Liver (tissue), 9 donors: ENCODE data around the gene SYNPO. TPM values are rescaled to one million over a fixed set of nuclear protein-coding genes. Genes with fewer than 3 reads are reported as not detected.

Source experiments
- DNase-seq: peaks from one replicate; pipeline ENCODE4 v3.0.0-alpha.2; 2017; ENCODE audit warnings: low spot score
- H3K27ac ChIP-seq, 2 donors: one replicate each; pipeline ENCODE4 v1.7.0; 2013; ENCODE audit warnings: inconsistent platforms in 2 of 2, low read length in 2 of 2, control low read depth in 1 of 2, low read depth in 1 of 2, mild to moderate bottlenecking in 1 of 2
- H3K27me3 ChIP-seq, 4 donors: one replicate each; pipeline versions ENCODE4 v1.6.1 to v1.7.0; 2013; ENCODE audit warnings: low read length in 3 of 4, inconsistent platforms in 1 of 4, mild to moderate bottlenecking in 1 of 4, moderate library complexity in 1 of 4; ENCODE audit not compliant: control insufficient read depth in 4 of 4, insufficient read depth in 4 of 4
- H3K36me3 ChIP-seq, 4 donors: one replicate each; pipeline versions ENCODE4 v1.6.1 to v1.7.0; 2013; ENCODE audit warnings: low read length in 3 of 4, mild to moderate bottlenecking in 3 of 4, low read depth in 1 of 4, moderate library complexity in 1 of 4; ENCODE audit not compliant: control insufficient read depth in 4 of 4, insufficient read depth in 3 of 4
- H3K4me1 ChIP-seq, 4 donors: one replicate each; pipeline versions ENCODE4 v1.6.1 to v1.7.0; 2013; ENCODE audit warnings: low read length in 3 of 4, mild to moderate bottlenecking in 3 of 4, moderate library complexity in 1 of 4; ENCODE audit not compliant: control insufficient read depth in 4 of 4, insufficient read depth in 4 of 4
- H3K4me3 ChIP-seq, 3 donors: one replicate each; pipeline versions ENCODE4 v1.6.1 to v1.7.0; 2013; ENCODE audit warnings: low read length in 3 of 3, control low read depth in 1 of 3, low read depth in 1 of 3, mild to moderate bottlenecking in 1 of 3
- H3K9ac ChIP-seq, 2 donors: one replicate each; pipeline ENCODE4 v1.7.0; 2013; ENCODE audit warnings: low read length in 2 of 2, mild to moderate bottlenecking in 2 of 2, moderate library complexity in 2 of 2, control low read depth in 1 of 2, low read depth in 1 of 2
- H3K9me3 ChIP-seq, 4 donors: one replicate each; pipeline versions ENCODE4 v1.6.1 to v1.7.0; 2013; ENCODE audit warnings: low read length in 3 of 4; ENCODE audit not compliant: control insufficient read depth in 4 of 4
- EGR1 ChIP-seq, 2 donors: IDR thresholded peaks; 2 replicates each; pipeline ENCODE4 v1.6.1; 2016 to 2018; ENCODE audit warnings: antibody characterized with exemption in 2 of 2, low read depth in 2 of 2
- FOXA1 ChIP-seq: IDR thresholded peaks from 2 replicates; pipeline ENCODE4 v1.6.1; 2016; ENCODE audit warnings: antibody characterized with exemption
- FOXA2 ChIP-seq: IDR thresholded peaks from 2 replicates; pipeline ENCODE4 v1.6.1; 2016; ENCODE audit warnings: antibody characterized with exemption
- GABPA ChIP-seq, 2 donors: IDR thresholded peaks in 1 of 2; conservative IDR thresholded peaks in 1 of 2; 2 replicates each; pipeline ENCODE4 v1.6.1; 2016; ENCODE audit warnings: antibody characterized with exemption in 2 of 2, mild to moderate bottlenecking in 1 of 2, moderate library complexity in 1 of 2
- HNF4A ChIP-seq, 2 donors: conservative IDR thresholded peaks; 2 replicates each; pipeline ENCODE4 v1.6.1; 2016; ENCODE audit warnings: antibody characterized with exemption in 2 of 2, mild to moderate bottlenecking in 2 of 2
- HNF4G ChIP-seq: IDR thresholded peaks from 2 replicates; pipeline ENCODE4 v1.6.1; 2016; ENCODE audit warnings: antibody characterized with exemption
- JUND ChIP-seq, 2 donors: IDR thresholded peaks; 2 replicates each; pipeline ENCODE4 v1.6.1; 2016; ENCODE audit warnings: antibody characterized with exemption in 2 of 2
- NR2F2 ChIP-seq: IDR thresholded peaks from 2 replicates; pipeline ENCODE4 v1.6.1; 2016; ENCODE audit warnings: antibody characterized with exemption
- RAD21 ChIP-seq, 2 donors: IDR thresholded peaks; 2 replicates each; pipeline ENCODE4 v1.6.1; 2016; ENCODE audit warnings: antibody characterized with exemption in 2 of 2, mild to moderate bottlenecking in 2 of 2
- RXRA ChIP-seq, 2 donors: IDR thresholded peaks; 2 replicates each; pipeline ENCODE4 v1.6.1; 2017 to 2018; ENCODE audit warnings: antibody characterized with exemption in 2 of 2, mild to moderate bottlenecking in 1 of 2
- SP1 ChIP-seq: IDR thresholded peaks from 2 replicates; pipeline ENCODE4 v1.6.1; 2018; ENCODE audit warnings: antibody characterized with exemption, mild to moderate bottlenecking
- TAF1 ChIP-seq: conservative IDR thresholded peaks from 2 replicates; pipeline ENCODE4 v1.6.1; 2016; ENCODE audit warnings: antibody characterized with exemption, mild to moderate bottlenecking
- YY1 ChIP-seq: IDR thresholded peaks from 2 replicates; pipeline ENCODE4 v1.6.1; 2016; ENCODE audit warnings: antibody characterized with exemption, mild to moderate bottlenecking
- WGBS: extraction: QIAGEN DNeasy Blood & Tissue Kit; methylation state at CpG from one replicate; pipeline ENCODE4 v1.1.7; 2013; 5-methylcytosine and 5-hydroxymethylcytosine counted together
- polyA plus RNA-seq, 2 donors: library from polyadenylated mRNA; stranded (reverse) in 1 of 2; unstranded in 1 of 2; fragments of 200-250 nt in 1 of 2; fragments of >200 nt in 1 of 2; fragmentation: Nextera tagmentation in 1 of 2; extraction: Ambion mirVana in 1 of 2; gene quantifications; one replicate each; pipeline versions ENCODE4 v1.2.1 to v1.2.3, GENCODE V29; 2013 to 2015
- total RNA-seq, 2 donors: library from RNA; depleted of rRNA; stranded (reverse); fragments of >200 nt; gene quantifications; one replicate each; pipeline ENCODE4 v1.2.3, GENCODE V29; 2014
- TF ChIP-seq, protein P1 (sequence below): IDR thresholded peaks from 2 replicates; pipeline ENCODE4 v1.6.1; 2016; ENCODE audit warnings: antibody characterized with exemption
- TF ChIP-seq, protein P2 (sequence below): IDR thresholded peaks from 2 replicates; pipeline ENCODE4 v1.6.1; 2016; ENCODE audit warnings: antibody characterized with exemption
- TF ChIP-seq, protein P3 (sequence below): IDR thresholded peaks from 2 replicates; pipeline ENCODE4 v1.6.1; 2016; ENCODE audit warnings: antibody characterized with exemption, mild to moderate bottlenecking
- TF ChIP-seq, protein P4 (sequence below): fragments of 150-350 bp; IDR thresholded peaks from 2 replicates; pipeline ENCODE4 v1.5.1; 2017; ENCODE audit warnings: improper control_type of control experiment, low read depth, low read length; ENCODE audit not compliant: missing input control
- TF ChIP-seq, protein P5 (sequence below): IDR thresholded peaks from 2 replicates; pipeline ENCODE4 v1.6.1; 2016; ENCODE audit warnings: antibody characterized with exemption
- donor health status: healthy.
- donor health status: healthy.
- donor health status: healthy.
- donor health status: healthy.
- donor health status: healthy.

Gene SYNPO
- total and polyA plus RNA-seq, 4 donors: 1.1 to 36.6 (median 10.7) TPM

DNA sequence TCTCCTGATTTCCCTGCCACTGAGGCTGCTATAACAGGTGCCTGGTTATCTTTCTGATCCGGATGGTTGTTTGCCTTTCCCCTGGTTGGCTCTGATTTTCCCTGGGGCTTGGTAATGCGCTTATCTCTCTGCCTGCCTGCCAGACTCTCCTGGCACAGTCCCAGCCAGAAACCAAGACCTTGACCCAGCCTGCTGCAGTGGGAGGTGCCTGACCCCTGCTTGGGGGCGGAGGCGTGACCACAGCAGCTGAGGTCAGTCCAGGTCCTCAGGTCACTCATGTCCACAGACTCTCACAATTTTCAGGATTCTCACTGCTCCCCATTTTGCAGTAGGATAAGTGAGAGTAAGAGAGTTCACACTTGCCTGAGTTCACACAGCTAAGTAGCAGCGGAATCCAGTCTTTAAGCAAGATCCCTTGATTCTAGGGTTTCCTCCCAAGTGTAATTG is 24.4 kb upstream of the SYNPO start:
- Histone ChIP-seq H3K36me3 (no peaks in the 10 kb centered on the region), H3K4me1 (peaks cover 28 to 76% (median 70%) of the 10 kb centered on the region in 4 donors), H3K27me3 (no peaks in the 10 kb centered on the region), H3K9ac (peak overlapping the region in 1 of 2 donors; percentile 25), H3K4me3 (peak overlapping the region in 1 of 3 donors; percentile 3), H3K9me3 (no peaks in the 10 kb centered on the region), H3K27ac (peak overlapping the region; percentile 80 to 87)
- TF ChIP-seq HNF4A (conservative IDR thresholded peaks at IDR 0.05) (peak; percentile 91 to 93), RAD21 (IDR thresholded peaks at IDR 0.05) (peak; percentile 28 to 60), FOXA2 (peak; percentile 22), YY1 (peak; percentile 37), HNF4G (peak; percentile 64), EGR1 (IDR thresholded peaks at IDR 0.05; ENCODE audit: low read depth in 2 of 2) (peak; percentile 61 to 92), SP1 (peak; percentile 98), GABPA (IDR thresholded peaks at IDR 0.05 in 1 of 2, conservative IDR thresholded peaks at IDR 0.05 in 1 of 2) (no peak), TAF1 (no peak), RXRA (IDR thresholded peaks at IDR 0.05) (peak; percentile 100), JUND (IDR thresholded peaks at IDR 0.05) (peak; percentile 65 to 83), NR2F2 (peak; percentile 99), FOXA1 (peak; percentile 29)
- TF ChIP-seq, protein P1, sequence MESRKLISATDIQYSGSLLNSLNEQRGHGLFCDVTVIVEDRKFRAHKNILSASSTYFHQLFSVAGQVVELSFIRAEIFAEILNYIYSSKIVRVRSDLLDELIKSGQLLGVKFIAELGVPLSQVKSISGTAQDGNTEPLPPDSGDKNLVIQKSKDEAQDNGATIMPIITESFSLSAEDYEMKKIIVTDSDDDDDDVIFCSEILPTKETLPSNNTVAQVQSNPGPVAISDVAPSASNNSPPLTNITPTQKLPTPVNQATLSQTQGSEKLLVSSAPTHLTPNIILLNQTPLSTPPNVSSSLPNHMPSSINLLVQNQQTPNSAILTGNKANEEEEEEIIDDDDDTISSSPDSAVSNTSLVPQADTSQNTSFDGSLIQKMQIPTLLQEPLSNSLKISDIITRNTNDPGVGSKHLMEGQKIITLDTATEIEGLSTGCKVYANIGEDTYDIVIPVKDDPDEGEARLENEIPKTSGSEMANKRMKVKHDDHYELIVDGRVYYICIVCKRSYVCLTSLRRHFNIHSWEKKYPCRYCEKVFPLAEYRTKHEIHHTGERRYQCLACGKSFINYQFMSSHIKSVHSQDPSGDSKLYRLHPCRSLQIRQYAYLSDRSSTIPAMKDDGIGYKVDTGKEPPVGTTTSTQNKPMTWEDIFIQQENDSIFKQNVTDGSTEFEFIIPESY: peak; percentile 74
- TF ChIP-seq, protein P2, sequence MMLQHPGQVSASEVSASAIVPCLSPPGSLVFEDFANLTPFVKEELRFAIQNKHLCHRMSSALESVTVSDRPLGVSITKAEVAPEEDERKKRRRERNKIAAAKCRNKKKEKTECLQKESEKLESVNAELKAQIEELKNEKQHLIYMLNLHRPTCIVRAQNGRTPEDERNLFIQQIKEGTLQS: no peak
- TF ChIP-seq, protein P3, sequence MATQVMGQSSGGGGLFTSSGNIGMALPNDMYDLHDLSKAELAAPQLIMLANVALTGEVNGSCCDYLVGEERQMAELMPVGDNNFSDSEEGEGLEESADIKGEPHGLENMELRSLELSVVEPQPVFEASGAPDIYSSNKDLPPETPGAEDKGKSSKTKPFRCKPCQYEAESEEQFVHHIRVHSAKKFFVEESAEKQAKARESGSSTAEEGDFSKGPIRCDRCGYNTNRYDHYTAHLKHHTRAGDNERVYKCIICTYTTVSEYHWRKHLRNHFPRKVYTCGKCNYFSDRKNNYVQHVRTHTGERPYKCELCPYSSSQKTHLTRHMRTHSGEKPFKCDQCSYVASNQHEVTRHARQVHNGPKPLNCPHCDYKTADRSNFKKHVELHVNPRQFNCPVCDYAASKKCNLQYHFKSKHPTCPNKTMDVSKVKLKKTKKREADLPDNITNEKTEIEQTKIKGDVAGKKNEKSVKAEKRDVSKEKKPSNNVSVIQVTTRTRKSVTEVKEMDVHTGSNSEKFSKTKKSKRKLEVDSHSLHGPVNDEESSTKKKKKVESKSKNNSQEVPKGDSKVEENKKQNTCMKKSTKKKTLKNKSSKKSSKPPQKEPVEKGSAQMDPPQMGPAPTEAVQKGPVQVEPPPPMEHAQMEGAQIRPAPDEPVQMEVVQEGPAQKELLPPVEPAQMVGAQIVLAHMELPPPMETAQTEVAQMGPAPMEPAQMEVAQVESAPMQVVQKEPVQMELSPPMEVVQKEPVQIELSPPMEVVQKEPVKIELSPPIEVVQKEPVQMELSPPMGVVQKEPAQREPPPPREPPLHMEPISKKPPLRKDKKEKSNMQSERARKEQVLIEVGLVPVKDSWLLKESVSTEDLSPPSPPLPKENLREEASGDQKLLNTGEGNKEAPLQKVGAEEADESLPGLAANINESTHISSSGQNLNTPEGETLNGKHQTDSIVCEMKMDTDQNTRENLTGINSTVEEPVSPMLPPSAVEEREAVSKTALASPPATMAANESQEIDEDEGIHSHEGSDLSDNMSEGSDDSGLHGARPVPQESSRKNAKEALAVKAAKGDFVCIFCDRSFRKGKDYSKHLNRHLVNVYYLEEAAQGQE: peak; percentile 62
- TF ChIP-seq, protein P4, sequence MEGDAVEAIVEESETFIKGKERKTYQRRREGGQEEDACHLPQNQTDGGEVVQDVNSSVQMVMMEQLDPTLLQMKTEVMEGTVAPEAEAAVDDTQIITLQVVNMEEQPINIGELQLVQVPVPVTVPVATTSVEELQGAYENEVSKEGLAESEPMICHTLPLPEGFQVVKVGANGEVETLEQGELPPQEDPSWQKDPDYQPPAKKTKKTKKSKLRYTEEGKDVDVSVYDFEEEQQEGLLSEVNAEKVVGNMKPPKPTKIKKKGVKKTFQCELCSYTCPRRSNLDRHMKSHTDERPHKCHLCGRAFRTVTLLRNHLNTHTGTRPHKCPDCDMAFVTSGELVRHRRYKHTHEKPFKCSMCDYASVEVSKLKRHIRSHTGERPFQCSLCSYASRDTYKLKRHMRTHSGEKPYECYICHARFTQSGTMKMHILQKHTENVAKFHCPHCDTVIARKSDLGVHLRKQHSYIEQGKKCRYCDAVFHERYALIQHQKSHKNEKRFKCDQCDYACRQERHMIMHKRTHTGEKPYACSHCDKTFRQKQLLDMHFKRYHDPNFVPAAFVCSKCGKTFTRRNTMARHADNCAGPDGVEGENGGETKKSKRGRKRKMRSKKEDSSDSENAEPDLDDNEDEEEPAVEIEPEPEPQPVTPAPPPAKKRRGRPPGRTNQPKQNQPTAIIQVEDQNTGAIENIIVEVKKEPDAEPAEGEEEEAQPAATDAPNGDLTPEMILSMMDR: no peak
- TF ChIP-seq, protein P5, sequence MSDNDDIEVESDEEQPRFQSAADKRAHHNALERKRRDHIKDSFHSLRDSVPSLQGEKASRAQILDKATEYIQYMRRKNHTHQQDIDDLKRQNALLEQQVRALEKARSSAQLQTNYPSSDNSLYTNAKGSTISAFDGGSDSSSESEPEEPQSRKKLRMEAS: peak; percentile 90
- peak; percentile 80 for DNase-seq
- WGBS: 18% methylated on average over 5 of the region's 5 CpGs
